Right ventricle myocardium superior (tissue), 1 donor: ENCODE measurements around the gene NDUFAF5. TPM values are rescaled to one million over a fixed set of nuclear protein-coding genes. Genes with fewer than 3 reads are reported as not detected.
"Not testable (repeated sequence)": the region's sequence is repeated elsewhere in the genome, so short reads cannot be mapped to it uniquely, and the experiment has no call there.

ENCODE experiments used
- ATAC-seq: fragments of 200-7000 bp; cut with Tn5 transposase; one replicate; pipeline ENCODE4 v1.9.1; 2020; ENCODE audit warnings: mild to moderate bottlenecking; ENCODE audit not compliant: poor library complexity
- DNase-seq: peaks from one replicate; pipeline ENCODE4 v3.0.0-alpha.2; 2020
- intact Hi-C: fragments of 100-400 bp; cut with DNase I; formaldehyde crosslinking; loops from one replicate; pipeline ENCODE4 v1.11.2; 2022
- long read RNA-seq: library from polyadenylated mRNA; unstranded; transcript quantifications from one replicate; pipeline ENCODE4 v2.0.0, GENCODE V29; 2021
- total RNA-seq: library from RNA; stranded (reverse); fragmentation: NEBNext Ultra II Directional; extraction: Animal tissue kit (Norgen Biotek cat#: 25700); gene quantifications from one replicate; pipeline ENCODE4 v1.2.1, GENCODE V29; 2021
- donor health status: DM: no; HTN: yes; CAD: no; lungs with severe emphysema.

Gene NDUFAF5, protein sequence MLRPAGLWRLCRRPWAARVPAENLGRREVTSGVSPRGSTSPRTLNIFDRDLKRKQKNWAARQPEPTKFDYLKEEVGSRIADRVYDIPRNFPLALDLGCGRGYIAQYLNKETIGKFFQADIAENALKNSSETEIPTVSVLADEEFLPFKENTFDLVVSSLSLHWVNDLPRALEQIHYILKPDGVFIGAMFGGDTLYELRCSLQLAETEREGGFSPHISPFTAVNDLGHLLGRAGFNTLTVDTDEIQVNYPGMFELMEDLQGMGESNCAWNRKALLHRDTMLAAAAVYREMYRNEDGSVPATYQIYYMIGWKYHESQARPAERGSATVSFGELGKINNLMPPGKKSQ
- 76.0 TPM for total RNA-seq
- long read RNA-seq, full-length matches to known transcripts: 23 of 36 reads
- long read RNA-seq, partial matches to known transcripts: 2 of 36 reads
- long read RNA-seq, other reads (novel, unspliced or antisense): 11 of 36 reads

DNA sequence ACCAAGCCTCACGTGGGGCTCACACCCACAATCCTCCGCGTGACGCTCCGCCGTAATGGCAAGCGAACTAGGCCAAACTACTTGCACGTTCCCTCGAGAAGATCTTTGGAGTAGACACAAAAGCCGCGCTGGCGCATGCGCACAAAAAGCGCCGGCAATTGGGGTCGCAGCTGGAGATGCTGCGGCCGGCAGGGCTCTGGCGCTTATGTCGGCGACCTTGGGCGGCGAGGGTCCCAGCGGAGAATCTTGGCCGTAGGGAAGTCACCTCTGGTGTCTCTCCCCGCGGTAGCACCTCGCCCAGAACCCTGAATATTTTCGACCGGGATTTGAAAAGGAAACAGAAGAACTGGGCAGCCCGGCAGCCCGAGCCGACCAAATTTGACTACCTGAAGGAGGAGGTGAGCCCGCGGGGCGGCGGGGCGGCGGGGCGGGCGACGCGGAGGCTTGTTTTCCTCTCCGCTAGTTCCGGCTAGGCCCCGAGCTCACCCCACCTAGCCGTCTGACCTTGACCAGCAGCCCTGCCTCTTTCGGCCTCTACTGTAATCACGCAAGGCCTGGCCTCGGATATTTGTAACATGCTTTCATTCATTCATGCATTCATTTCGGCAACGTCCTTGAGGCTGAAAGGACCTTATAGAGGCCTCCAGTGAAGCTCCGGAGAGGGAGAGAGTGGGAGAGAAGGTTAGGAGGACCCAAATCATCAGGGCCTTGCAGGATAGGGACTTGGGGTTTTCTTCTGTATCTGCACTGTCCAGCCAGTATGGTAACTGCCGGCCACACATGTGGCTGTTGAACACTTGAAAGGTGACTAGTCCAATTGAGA, at the start of gene NDUFAF5, which contains the start of gene ESF1:
NDUFAF5 (plus strand) TSS at position 136 of the 823 bp plus-strand sequence; CDS start at position 177, 41 bp downstream.
ESF1 (minus strand) TSS at position 27 of the 823 bp plus-strand sequence. CDS start 1,779 bp downstream, outside the sequence.
- peak; percentile 99 for ATAC-seq

GRCh38 chr20:13735826-13736225, 49.0 kb upstream of the NDUFAF5 start:
- no peak for ATAC-seq
- intact Hi-C loops: no loop called here
- DNase-seq: no peak

More for the DNA sequence above, at the start of gene NDUFAF5, which contains the start of gene ESF1:
- intact Hi-C loops: loop anchor here (10.0 kb wide), 1 partner anchor 150 kb away; the partner anchor contains the start of gene TASP1
- DNase-seq: peak; percentile 96

- peak; percentile 90 for ATAC-seq
- intact Hi-C loops: no loop called here
- no peak for DNase-seq
Measured at GRCh38 chr20:13736436-13737191, 48.2 kb upstream of the NDUFAF5 start.

GRCh38 chr20:13738187-13738586, 46.6 kb upstream of the NDUFAF5 start:
- not testable (repeated sequence) for DNase-seq

DNA sequence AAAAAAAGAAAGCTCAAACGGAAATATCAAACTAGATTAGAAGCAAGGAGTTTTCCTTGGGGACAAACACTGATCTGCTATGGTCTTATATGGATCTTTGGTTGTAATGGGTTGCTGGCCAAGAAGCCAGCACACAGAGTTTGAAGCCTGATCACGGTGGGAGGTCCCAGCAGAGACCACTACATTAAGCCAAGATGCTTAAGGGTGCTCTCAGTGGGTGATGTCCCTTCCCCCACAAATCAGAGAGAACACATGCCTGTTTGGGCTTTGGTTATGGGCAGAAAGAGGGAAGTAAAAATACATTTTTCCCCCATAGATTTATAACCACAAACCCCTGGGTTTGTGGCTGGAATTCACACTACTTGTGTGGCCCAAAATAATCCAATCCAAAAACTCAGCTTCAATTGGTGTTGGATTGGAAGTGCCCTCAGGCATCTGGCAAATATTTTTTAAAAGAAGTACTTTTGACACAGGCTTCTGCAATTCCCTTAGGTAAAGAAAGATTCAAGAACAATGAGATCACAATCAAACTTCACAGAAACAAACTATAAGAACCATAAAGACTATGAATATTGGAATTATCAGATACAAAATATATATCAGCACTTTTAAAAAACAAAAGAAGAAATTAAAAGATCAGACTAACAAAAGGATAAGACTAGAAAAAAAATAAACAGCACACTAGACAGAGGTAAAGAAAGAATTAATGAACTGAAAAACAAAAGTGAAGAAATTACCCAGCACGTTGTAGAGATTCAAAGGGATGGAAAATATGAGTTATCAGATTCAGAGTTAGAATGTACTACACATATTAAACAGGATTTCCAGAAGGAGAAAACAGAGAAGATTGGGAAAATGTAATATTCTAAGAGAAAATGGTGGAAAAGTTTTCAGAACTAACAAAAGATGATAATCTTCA, 44.8 kb upstream of the NDUFAF5 start:
- intact Hi-C loops: no loop called here
- ATAC-seq (no peak), DNase-seq (no peak)

More at GRCh38 chr20:13738187-13738586, 46.6 kb upstream of the NDUFAF5 start:
- ATAC-seq, intact Hi-C loops: not testable (repeated sequence)

DNA sequence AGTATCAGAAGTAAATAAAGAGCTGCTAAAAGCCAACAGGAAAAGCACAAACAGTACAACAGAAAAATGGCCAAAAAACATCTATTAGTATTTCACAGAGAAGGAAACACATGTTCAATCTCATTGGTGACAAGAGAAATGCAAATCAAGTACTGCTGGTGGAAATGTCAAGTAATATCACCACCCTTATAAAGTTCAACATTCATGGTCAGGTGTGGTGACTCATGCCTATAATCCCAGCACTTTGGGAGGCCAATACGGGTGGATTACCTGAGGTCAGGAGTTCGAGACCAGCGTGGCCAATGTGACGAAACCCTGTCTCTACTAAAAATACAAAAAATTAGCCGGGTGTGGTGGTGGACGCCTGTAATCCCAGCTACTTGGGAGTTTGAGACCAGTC, 42.9 kb upstream of the NDUFAF5 start:
- DNase-seq (no peak), ATAC-seq (no peak)
- intact Hi-C loops: no loop called here

DNA sequence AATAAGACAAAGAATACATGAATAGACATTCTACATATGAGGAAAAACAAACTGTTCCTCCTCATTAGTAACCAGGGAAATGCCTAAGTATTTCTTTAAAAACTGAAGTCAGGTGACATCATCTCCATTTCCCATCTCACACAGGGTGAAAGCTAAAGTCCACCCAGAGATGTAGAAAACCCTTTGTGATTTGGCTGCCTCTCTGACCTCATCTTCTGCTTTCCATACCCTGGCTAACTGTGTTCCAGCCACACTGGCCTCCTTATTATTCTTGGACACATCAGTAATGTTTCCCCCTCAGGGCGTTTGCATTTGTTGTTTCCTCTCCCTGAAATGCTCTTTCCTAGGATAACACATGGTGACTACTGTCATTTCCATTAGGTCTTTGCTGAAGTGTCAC, 40.5 kb upstream of the NDUFAF5 start:
- intact Hi-C loops: no loop called here
- ATAC-seq: no peak
- no peak for DNase-seq

DNA sequence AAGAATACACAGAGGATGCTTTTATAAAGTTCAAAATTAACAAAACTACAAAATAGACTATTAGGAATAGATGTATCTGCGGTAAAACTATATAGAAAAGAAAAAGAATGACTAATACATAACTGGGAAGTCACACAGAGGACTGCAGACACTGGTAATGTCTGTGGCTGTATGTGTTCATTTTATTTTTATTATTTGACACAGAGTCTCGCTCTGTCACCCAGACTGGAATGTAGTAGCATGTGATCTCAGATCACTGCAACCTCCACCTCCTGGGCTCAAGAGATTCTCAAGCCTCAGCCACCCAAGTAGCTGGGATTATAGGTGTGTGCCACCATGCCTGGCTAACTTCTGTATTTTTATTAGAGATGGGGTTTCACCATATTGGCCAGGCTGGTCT, 39.0 kb upstream of the NDUFAF5 start:
- intact Hi-C loops: no loop called here
- DNase-seq (no peak), ATAC-seq (no peak)

DNA sequence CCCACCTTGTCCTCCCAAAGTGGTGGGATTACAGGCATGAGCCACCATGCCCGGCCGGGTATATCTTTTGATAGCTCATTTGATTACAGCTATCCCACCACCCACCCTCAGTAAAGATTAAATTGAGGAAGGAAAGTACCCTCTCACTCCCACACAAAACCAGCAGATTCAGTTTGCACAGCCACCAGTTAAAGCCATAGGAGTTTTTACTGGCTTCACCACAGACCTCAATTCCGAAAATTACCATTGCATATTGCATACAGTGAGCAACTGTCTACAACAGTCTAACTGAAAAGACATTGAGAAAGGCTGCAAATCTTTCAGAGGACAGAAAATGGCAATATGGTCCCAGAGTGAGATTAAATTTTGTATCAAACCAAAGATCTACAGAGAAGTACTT, 35.0 kb upstream of the NDUFAF5 start:
- no peak for ATAC-seq
- intact Hi-C loops: no loop called here

GRCh38 chr20:13753436-13754036, 31.3 kb upstream of the NDUFAF5 start:
- ATAC-seq (no peak), DNase-seq (no peak)
- intact Hi-C loops: no loop called here

More for the DNA sequence above, 35.0 kb upstream of the NDUFAF5 start:
- no peak for DNase-seq

DNA sequence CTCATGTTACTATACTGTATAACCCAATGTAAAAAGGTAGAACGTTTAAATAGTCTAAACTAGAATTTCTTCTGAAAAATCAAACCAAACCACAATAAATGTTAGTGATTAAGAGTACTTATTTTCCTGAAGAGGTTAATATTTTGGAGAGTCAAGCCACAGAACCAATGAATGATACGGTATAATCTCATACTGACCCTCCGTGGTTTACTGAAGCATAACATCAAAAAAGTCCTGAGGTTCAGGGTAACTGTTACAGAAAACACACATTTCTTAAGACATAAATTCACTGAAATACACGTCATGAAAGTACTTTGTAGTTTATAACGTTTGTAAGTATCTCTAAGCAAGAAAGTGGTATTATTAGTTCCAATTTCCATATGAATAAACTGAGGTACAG, 29.0 kb upstream of the NDUFAF5 start:
- intact Hi-C loops: no loop called here
- ATAC-seq: no peak
- DNase-seq: no peak

DNA sequence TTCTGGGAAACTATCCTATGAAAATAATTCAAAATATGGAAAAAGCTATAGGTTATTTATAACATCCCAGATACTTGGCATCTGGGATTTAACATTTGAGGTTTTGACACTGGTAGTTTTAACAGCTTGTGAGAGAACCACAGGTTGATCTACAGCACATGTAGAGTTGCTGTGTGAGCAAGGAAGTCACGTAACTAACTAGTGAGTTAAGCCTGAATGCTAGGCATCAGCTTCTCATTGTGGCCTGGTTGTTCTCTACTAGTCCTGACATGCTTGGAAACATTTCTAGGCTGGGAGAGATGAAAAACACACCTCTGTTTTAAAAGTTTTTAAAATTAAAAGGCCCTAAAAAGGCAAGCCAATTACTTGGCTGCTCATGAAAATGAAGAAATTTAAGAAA, 28.3 kb upstream of the NDUFAF5 start:
- DNase-seq (no peak), ATAC-seq (no peak)
- intact Hi-C loops: no loop called here

DNA sequence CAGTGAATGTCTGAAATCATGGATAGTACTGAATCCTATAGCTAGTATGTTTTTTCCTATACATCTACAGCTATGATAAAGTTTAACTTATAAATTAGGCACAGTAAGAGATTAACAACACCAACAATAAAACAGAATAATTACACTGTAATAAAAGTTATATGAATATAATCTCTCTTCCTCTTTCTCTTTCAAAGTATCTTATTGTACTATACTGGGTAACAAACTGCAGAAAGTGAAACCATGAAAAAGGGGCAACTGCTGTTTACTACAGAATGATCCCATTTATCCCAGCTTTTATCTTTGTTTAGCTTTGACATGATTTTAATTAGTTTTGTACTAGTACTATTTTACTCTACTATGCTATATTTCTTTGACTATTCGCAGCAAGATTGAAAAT, 25.9 kb upstream of the NDUFAF5 start:
- intact Hi-C loops: no loop called here

GRCh38 chr20:13760451-13760946, 24.3 kb upstream of the NDUFAF5 start:
- ATAC-seq, intact Hi-C loops, DNase-seq: not testable (repeated sequence)

More for the DNA sequence above, 25.9 kb upstream of the NDUFAF5 start:
- DNase-seq (no peak), ATAC-seq (no peak)

DNA sequence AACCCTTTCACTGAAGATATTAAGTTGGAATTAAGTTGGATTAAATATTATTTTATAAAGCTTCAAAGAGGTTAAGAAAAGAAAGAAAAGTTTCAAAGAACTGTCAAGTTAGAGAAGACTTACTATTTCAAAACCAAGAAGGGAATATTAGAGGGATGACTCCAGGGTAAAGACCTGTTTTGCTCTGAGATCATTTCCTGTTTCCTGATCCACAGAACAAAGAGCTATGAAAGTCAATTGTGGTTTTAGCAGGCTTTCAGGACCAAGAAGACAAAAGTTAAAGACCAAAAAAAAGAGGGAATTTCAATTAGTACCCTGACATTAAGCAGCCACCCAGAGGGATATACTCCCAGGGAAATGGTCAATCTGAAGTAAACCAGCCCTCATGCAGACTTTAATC, 19.5 kb upstream of the NDUFAF5 start:
- no peak for DNase-seq
- ATAC-seq: no peak
- intact Hi-C loops: loop anchor here (5.0 kb wide), 1 partner anchor 653 kb away; no protein-coding TSS in a partner anchor

GRCh38 chr20:13765868-13766416, 18.9 kb upstream of the NDUFAF5 start:
- intact Hi-C loops: loop anchor here (5.0 kb wide), 1 partner anchor 654 kb away; no protein-coding TSS in a partner anchor
- DNase-seq (no peak), ATAC-seq (no peak)

- intact Hi-C loops: no loop called here
- ATAC-seq (no peak), DNase-seq (no peak)
Measured at GRCh38 chr20:13770141-13770540, 14.7 kb upstream of the NDUFAF5 start.
